Measurements from ENCODE around the gene CABCOCO1. TPM values are rescaled to one million over a fixed set of nuclear protein-coding genes. Genes with fewer than 3 reads are reported as not detected.

The CABCOCO1 gene
- polyA plus RNA-seq, 1 donor (not counting 4 experiments of a cell fraction or from before 2014, with no cell fraction given): 0.17 TPM

DNA sequence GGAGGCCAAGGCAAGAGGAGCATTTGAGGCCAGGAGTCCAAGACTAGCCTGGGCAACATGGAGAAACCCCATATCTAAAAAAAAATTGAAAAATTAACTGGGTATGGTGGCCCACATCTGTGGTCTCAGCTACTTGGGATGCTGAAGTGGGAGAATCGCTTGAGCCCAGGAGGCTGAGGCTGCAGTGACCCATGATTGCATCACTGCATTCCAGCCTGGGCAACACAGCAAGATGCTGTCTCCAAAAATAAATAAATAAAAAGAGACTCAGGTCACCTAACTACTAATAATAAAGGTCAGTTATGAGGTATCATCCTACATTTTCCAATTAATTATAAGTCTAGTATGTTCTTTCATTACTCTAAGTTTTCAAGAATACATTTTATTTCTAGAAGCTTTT is 20.6 kb downstream of the CABCOCO1 start:
- FAIRE-seq (no peak), DNase-seq (ENCODE audit: low read depth, low spot score) (no peak)
- Histone ChIP-seq H3K4me3 (ENCODE audit: control insufficient read depth in 2 of 3, extremely low read depth in 1 of 3, insufficient read depth in 2 of 3, low read depth in 1 of 3, low read length in 3 of 3) (no peak overlapping the region), H3K9ac (ENCODE audit: control insufficient read depth, extremely low read depth, insufficient read depth, low read length) (no peak overlapping the region), H4K20me1 (ENCODE audit: control insufficient read depth, extremely low read depth, insufficient read depth, low read length) (no peaks in the 10 kb centered on the region), H3K9me1 (ENCODE audit: control insufficient read depth, extremely low read depth, insufficient read depth, low read length) (no peaks in the 10 kb centered on the region), H3K9me3 (ENCODE audit: control insufficient read depth, low read depth, low read length) (no peaks in the 10 kb centered on the region), H3K27me3 (ENCODE audit: control insufficient read depth, extremely low read depth, insufficient read depth, low read length) (no peaks in the 10 kb centered on the region), H3K79me2 (ENCODE audit: control insufficient read depth, insufficient read depth, low read length) (no peaks in the 10 kb centered on the region), H3K4me1 (ENCODE audit: control insufficient read depth, extremely low read depth, insufficient read depth, low read length) (no peaks in the 10 kb centered on the region), H3K27ac (ENCODE audit: control insufficient read depth, insufficient read depth, low read length) (no peak overlapping the region), H3K36me3 (ENCODE audit: control insufficient read depth in 2 of 2, extremely low read depth in 1 of 2, insufficient read depth in 2 of 2, low read length in 2 of 2) (no peaks in the 10 kb centered on the region), H2AFZ (ENCODE audit: control insufficient read depth, low read length) (no peak overlapping the region), H3K4me2 (ENCODE audit: control insufficient read depth, extremely low read depth, insufficient read depth, low read depth, low read length) (no peak overlapping the region)
- dilution Hi-C loops (cut with MboI; ENCODE audit: extremely low pct_ligation_motif_present, low sequenced_read_pairs): no loop called here
- TF ChIP-seq CTCF (optimal IDR thresholded peaks at IDR 0.05 in 1 of 3, IDR thresholded peaks at IDR 0.05 in 1 of 3, conservative IDR thresholded peaks at IDR 0.05 in 1 of 3; ENCODE audit: extremely low read depth in 1 of 3, insufficient read depth in 2 of 3, low read length in 3 of 3) (no peak), EZH2 (IDR thresholded peaks at IDR 0.05; ENCODE audit: low read length) (no peak)

- TF ChIP-seq CTCF (optimal IDR thresholded peaks at IDR 0.05 in 1 of 3, IDR thresholded peaks at IDR 0.05 in 1 of 3, conservative IDR thresholded peaks at IDR 0.05 in 1 of 3; ENCODE audit: extremely low read depth in 1 of 3, insufficient read depth in 2 of 3, low read length in 3 of 3): no peak
- no peak overlapping the region for H3K4me3 ChIP-seq (ENCODE audit: control insufficient read depth in 2 of 3, extremely low read depth in 1 of 3, insufficient read depth in 2 of 3, low read depth in 1 of 3, low read length in 3 of 3)
- H3K36me3 ChIP-seq (ENCODE audit: control insufficient read depth in 2 of 2, extremely low read depth in 1 of 2, insufficient read depth in 2 of 2, low read length in 2 of 2): no peaks in the 10 kb centered on the region
- H3K4me1 ChIP-seq (ENCODE audit: control insufficient read depth, extremely low read depth, insufficient read depth, low read length): no peaks in the 10 kb centered on the region
- dilution Hi-C loops (cut with MboI; ENCODE audit: extremely low pct_ligation_motif_present, low sequenced_read_pairs): no loop called here
- no peak overlapping the region for H3K4me2 ChIP-seq (ENCODE audit: control insufficient read depth, extremely low read depth, insufficient read depth, low read depth, low read length)
- H4K20me1 ChIP-seq (ENCODE audit: control insufficient read depth, extremely low read depth, insufficient read depth, low read length): no peaks in the 10 kb centered on the region
- H3K9me3 ChIP-seq (ENCODE audit: control insufficient read depth, low read depth, low read length): no peaks in the 10 kb centered on the region
- FAIRE-seq: no peak
- H3K79me2 ChIP-seq (ENCODE audit: control insufficient read depth, insufficient read depth, low read length): no peaks in the 10 kb centered on the region
- no peaks in the 10 kb centered on the region for H3K9me1 ChIP-seq (ENCODE audit: control insufficient read depth, extremely low read depth, insufficient read depth, low read length)
- no peak overlapping the region for H3K9ac ChIP-seq (ENCODE audit: control insufficient read depth, extremely low read depth, insufficient read depth, low read length)
- no peak for DNase-seq (ENCODE audit: low read depth, low spot score)
- H3K27me3 ChIP-seq (ENCODE audit: control insufficient read depth, extremely low read depth, insufficient read depth, low read length): no peaks in the 10 kb centered on the region
- H2AFZ ChIP-seq (ENCODE audit: control insufficient read depth, low read length): no peak overlapping the region
- H3K27ac ChIP-seq (ENCODE audit: control insufficient read depth, insufficient read depth, low read length): no peak overlapping the region
Observed at GRCh38 chr10:61684894-61685507, 22.3 kb downstream of the CABCOCO1 start.
